ENCODE data around the gene TACR1.
"Not testable (repeated sequence)": the region's sequence is repeated elsewhere in the genome, so short reads cannot be mapped to it uniquely, and the experiment has no call there.

Gene TACR1

DNA sequence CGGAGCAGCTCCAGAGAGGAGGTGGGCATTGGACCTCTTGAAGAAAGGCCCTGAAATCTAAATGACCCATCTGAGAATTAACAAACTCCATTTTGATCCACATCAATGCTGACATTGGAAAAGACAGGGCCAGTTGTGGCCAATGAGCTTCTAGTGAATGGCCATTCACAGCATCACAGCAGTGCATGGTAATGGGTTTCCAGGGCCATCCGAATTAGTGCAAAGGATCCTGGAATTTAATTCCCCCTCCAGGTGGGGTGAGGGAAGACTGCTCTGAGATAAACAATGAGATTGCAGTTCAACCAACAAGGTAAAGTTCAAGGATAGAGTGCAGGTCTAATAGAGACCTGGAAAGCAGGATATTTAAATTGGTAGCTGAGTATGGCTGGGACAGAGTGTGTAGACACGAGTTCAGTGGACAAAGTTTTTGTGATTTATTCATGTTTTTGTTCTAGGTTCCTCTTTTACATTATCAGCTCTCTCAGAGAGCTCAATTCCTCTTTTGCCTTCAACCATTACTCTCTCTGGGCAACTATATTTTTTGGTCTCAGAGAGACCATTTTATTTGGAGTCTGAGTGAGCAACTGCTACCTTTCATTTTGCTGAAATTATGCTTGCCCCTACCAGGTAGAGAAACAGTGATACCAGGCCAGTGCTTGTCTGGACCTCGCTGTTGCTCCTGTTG lies 5.0 kb downstream of the TACR1 start:
- DNase-seq: no peak

DNA sequence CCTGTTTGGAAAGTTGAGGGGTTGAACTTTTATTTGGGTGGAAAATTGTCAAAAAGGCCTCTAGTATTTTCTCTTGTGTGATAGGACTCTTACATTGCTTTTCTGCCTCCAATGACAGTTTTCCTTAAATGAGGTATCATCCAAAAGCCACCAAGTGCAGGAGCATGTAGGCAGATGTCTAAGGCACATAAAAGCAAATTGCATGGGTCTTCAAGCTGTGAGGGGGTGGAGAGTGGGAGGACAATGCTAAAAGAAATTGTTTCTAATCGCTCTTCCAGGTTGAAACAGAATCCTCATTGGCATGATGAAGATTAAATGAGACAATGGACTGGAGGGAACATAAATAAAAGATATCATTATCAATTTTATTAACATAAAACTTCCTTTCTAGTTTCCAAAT lies 6.8 kb downstream of the TACR1 start:
- no peak for DNase-seq

DNA sequence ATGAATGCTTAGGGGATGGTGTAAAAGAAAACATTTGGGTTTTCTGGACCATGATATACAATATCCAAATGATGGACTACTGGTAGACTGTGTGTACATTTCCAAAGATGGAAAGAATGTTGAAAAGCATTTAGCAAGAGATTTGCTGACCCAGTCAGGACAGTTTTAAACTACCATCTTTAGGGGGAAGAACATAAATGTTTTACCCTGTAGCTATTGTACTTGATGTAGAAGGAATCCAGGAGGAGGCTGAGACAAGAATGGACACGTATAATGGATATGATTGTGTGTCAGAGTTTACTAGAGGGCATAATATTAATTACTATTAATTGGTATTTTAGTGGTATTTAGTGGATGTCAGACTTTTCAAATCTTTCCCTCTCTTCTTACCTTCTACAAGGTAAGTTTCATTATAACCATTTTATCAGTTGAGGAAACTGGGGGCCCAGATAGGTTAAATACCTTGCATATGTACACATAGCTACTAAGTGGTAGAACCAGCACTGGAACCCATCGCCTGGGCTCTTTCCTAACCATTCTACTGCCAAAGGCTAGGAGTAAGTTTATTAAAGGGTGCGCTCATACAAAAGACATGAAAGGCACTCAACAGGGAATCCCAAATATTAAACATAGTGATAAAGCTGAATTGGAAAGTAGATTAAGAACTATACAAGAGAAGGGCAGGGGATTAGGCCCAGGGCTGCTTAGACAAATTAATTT lies 8.9 kb downstream of the TACR1 start:
- DNase-seq: no peak

DNA sequence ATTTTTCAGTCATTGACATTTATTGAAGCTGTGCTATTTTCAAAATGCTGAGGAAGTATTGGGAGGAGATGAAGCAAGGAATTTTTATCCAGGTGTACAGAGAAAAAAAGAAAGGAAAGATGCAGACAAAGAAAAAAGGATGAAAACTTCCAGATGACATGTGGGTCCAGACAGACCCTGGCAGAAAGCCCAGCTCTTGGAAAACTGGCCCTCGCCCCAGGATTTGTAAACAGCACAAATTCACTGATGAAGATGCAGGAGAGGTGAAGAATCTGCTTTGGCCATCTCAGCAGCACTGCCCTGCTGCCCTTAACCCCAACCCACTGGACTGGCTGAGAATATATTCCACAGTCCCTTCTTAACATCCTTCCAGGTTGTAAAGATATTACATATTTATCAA lies 12.5 kb downstream of the TACR1 start:
- no peak for DNase-seq

DNA sequence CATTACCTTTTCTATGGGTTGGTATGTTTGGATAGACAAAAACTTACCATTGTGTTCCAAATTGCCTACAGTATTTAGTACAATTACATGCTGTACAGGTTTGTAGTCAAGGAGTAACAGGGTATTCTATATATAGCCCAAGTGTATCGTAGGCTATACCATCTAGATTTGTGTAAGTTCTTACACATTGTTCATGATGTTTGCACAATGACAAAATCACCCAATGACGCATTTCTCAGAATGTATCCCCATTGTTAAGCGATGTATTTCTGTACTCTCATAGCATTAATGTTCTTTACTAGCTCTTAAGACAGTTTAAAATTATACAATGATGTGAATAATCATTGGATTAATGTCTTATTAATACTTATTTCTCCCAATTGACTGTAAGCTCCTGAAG lies 16.7 kb downstream of the TACR1 start:
- DNase-seq: no peak

DNA sequence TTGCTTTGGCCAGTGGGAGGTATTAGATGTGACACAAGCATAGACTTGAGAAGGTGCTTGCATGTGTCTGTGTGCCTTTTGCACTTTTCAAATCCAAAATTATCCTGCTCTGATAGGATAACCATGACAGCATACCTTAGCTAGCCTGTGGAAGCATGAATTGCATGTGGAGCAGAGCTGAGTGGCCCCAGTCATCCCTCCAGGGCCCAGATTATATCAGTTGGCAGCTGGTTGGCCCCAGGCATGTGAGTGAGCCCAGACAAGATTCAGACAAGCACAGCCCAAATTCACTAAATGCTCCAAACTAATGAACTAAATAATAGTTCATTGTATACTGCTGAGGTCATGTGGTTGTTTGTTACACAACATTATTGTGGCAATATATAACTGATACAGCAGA lies 18.8 kb downstream of the TACR1 start:
- DNase-seq: no peak

DNA sequence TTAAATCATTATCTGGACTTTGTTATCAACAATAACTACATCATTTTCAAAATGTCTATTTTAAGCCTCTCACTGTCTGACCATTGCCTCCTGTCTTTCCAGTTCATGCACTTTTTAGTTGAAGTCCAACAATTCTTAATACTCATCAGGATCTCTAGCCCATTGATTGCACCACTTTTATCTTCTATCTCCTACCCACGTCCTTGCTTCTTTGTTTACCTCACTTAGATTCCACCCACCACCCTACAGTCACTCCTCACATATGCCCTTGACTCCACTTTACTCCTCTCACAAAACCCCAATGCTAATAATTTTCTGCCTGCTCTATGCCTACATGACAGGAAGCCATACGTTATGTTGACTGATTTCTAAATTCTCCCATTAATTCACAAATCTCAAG lies 21.9 kb downstream of the TACR1 start:
- no peak for DNase-seq

DNA sequence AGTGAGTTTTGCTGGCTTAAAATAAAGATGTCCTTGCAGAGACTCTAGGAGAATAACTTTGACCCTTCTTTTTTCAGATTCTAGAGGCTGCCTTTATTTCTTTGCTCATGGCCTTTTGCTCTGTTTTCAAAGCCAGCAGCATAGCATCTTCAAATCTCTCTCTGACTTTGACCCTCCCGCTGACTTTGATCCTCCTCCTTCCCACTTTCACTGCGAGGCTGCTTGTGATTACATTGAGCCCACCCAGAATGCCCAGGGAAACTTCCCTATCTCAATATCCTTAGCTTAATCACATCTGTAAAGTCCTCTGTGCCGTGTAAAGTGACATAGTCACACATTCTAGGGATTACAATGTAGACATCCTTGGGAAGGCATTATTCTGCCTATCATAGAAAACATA lies 23.9 kb downstream of the TACR1 start:
- no peak for DNase-seq

DNA sequence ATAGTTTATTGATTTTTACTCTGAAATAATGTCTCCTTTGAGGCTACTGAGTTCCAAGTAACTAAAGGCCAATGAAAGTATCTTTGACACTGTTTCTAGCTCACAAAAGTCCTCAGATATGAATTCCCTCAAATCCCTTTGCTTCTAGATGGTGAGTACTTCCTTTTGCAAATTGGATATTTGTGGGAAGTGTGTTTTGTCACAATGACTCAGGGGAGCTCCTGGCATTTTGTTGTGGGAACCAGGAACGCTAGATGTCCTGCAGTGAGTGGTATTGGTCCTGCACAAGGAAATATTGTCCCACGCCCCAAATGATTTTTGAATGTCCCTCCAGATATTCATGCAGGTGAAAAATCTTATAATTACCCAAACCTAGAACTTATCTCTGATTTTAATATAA lies 24.3 kb downstream of the TACR1 start:
- DNase-seq: no peak

DNA sequence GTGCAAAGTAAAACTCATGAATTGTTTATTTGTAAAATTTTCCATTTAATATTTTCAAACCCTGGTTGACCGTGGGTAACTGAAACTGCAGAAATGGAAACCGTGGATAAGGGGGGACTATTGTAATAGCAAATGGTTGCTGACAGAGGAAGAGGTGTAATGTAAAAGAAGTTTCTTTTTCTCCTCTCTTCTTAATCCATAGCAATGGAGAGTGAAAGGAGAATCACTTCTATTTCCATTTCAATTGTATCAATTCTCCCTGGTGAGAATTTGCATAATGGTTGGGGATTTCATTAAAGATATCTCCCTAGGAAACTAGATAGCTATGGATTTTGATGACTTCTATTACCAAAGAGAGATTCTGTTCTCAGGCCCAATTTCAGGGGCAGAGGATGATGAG lies 24.8 kb downstream of the TACR1 start:
- DNase-seq: no peak

DNA sequence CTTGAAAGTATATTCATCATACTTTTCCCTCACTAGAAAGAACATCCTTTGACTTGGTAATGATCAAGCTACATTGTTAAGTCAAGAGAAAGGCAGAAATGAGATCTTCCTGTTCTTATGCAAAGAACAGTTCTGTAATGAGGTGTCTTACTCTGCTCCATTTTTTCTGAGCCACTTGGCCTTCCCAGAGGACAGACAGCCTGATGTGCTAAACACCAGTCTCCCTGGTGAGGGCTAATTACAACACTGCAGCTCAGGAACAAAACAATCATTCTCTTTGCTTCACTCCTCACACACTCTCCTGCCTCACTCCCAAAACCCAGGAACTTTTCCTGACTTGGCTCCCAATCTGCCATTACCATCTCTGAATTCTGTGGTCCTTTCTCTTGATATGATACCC lies 25.6 kb downstream of the TACR1 start:
- DNase-seq: no peak

DNA sequence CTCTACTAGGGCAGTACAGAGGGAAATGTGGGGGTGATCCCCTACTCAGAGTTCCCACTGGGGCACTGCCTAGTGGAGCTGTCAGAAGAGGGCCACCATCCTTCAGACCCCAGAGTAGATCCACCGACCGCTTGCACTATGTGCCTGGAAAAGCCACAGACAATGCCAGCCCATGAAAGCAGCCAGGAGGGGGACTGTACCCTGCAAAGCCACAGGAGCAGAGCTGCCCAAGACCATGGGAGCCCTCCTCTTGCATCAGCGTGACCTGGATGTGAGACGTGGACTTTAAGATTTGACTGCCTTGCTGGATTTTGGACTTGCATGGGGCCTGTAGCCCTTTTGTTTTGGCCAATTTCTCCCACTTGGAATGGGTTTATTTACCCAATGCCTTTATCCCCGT lies 27.9 kb downstream of the TACR1 start:
- not testable (repeated sequence) for DNase-seq

DNA sequence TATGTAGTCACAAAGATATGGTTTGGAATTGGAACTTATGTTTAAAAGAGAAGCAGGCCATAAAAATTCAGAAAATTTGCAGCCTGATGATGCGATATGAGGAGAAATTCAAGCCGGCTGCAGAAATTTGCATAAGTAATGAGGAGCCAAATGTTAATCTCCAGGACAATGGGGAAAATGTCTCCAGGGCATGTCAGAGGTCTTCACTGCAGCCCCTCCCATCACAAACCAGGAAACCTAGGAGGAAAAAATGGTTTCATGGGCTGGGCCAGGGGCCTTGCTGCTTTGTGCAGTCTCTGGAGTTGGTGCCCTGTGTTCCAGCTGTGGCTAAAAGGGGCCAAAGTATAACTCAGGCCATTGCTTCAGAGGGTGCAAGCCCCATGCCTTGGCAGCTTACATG lies 28.4 kb downstream of the TACR1 start:
- no peak for DNase-seq

DNA sequence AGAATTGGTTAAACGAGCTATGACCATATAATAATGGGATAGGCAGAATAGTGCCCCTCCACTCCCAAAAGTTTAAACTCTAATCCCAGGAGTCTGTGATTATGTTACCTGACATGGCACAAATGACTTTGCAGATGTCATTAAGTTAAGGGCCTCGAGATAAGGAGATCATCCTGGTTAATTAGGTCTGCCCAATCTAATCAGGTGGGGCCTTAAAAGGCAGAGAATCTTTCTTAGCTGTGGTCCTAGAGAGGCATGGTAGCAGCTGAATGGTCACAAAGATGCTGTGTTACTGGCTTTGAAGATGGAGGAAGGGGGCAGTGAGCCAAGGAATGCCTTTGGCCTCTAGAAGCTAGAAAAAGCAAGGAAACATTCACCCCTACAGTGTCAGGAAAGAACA lies 31.1 kb downstream of the TACR1 start:
- no peak for DNase-seq

DNA sequence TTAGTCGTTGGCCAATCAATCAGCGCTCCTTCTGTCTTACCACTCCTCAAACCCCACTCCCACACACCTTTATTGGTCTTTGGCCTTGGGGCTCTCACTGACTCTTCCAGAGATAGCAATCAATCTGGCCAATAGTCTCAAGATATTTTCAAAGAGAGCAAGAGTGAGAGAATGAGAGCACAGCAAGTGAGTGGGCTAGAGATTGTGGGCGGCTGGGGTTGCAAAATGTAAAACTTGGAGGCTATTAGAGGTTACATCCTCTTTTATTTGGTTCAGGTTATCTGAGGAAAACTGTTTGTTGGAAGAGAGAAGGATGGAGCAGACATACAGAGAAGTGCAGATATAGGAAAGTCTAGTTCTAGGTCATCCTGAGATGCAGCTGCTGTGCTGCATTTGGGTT lies 32.8 kb downstream of the TACR1 start:
- no peak for DNase-seq

DNA sequence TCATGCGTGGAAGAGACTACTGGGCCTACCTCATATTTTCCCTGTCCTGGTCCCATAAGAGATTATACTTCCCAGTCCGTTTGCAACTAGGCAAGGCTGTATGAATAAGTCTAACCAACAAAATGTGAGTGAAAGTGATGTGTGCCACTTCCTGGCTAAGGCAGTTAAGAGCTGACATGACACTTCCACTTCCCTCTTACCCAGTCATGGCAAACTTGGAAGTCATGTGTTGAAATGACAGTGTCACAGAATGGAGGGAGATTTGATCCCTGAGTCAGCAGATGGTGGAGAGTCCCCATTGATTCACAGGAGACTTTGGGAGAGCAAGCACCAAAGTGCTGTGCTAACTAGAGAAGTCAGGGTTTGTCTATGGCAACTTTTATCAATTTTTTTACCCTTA lies 36.4 kb downstream of the TACR1 start:
- DNase-seq: no peak

DNA sequence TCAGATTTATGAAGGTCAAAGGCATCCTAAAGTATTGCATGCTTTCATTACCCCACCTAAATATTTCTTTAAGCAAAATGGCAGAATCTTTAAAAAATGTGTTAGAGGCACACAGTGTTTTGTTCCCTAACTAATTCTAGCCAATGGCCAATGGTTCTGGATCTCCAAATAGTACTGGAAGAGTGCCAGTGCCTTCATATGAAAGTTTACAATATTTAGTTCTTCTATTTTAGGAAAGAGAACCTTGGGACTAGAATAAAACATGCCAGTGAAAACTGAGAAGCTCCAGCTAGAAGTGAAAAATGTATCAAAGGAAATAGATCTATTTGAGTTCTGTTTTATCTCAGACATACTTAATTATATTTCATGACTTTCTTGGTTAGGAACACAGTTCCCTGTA lies 37.1 kb downstream of the TACR1 start:
- no peak for DNase-seq

DNA sequence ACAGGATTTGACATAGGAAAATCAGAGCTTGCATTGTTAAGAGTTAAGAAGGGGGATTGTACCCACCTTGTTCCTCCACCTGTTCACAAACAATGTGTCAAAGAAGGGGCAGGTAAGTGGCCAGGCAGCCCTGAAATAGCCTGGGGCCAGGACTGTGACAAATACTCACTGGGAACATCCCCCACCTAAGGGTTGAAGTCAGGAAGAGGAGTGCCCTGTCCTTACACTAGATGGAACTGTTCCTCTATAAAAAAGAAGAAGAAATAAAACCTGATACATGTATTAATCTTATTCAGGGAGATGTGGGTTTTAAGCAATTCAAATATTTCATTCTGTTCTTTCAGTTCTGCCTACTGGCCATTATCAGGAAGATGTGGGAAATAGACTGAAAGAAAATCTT lies 41.9 kb downstream of the TACR1 start:
- no peak for DNase-seq

DNA sequence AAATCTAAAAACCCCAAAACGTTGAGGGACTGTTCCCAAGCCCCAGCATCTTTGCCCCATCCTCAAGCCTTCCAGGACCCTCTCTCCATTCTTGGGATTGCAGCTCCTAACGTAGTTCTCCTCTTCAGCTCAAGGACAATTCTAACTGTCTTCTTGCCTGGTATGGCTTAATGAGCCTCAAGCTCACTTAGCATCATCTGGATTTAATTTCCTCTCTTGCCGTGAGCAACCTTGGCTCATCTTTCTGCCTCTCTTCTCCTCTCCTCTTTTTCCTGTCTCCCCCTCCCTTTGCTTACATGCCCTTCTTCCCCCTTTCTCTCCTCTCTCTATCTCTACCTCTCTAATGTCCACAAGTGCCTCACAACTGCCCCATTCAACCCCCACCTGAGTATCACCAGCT lies 44.2 kb downstream of the TACR1 start:
- DNase-seq: no peak

DNA sequence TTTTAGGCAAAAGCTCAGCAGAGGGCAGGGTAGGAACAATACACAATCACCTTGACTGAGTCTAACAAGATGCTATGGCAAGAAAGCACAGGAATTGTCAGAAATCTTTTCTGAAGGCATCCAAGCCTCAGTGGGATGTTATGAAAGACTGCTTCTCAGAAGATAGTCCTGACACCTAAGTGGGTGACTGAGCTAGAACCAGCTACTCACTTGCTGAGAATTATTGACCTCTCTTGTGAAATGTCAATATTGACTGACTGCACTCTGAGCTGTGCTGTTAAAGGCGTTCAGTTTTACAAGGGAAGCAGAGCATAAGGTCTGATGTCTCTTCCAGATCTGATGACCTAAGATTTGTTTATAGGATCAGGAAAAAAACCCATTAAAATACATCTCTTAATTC lies 46.1 kb downstream of the TACR1 start:
- no peak for DNase-seq

DNA sequence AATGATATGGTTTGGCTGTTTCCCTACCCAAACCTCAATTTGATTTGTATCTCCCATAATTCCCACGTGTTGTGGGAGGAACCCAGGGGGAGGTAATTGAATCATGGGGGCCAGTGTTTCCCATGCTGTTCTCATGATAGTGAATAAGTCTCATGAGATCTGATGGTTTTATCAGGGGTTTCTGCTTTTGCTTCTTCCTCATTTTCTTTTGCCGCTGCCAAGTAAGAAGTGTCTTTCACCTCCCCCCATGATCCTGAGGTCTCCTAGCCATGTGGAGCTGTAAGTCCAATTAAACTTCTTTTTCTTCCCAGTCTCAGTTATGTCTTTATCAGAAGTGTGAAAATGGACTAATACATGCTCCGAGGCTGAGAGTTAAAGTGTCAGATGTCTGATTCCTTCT lies 47.1 kb downstream of the TACR1 start:
- DNase-seq: not testable (repeated sequence)

DNA sequence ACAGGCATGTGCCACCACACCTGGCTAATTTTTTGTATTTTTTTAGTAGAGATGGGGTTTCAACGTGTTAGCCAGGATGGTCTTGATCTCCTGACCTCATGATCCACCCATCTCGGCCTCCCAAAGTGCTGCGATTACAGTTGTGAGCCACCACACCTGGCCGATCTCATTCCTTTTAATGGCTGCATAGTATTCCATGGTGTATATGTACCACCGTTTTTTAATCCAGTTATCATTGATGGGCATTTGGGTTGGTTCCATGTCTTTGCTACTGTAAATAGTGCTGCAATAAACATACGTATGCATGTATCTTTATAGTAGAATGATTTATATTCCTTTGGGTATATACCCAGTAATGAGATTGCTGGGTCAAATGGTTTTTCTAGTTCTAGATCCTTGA lies 51.4 kb downstream of the TACR1 start:
- not testable (repeated sequence) for DNase-seq

DNA sequence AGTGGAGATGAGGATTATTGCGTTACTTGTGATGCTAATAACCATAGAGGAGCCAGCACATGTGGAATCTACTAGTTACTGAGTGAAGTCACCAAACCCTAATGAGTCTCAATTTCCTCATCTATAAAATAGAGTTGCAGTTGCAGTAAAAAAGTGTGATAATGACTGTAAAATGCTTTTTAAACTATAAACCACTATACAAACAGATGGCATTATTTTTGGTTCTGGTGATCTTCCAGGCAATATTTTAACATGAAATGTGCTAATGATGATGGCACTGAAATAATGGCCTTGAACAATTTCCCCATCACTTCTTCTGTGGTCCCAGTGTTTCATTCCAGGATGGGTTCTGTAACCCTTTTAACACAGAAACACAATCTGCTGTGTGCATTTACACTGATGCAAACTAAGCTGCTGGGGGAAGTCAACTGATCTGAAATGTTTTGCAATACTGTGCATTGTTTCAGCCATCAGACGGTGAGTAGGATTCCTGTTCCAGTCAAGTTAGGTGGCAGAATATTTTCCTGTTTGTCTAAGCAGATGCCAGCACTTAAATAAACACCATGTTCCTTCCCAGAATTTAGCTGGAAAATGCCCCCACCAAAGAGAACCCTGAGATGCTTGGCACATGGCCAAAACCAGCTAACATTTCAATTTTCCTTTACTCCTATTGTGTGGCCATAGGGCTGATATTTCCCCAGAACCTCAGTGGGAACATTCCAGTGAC lies 52.6 kb downstream of the TACR1 start:
- DNase-seq: no peak

DNA sequence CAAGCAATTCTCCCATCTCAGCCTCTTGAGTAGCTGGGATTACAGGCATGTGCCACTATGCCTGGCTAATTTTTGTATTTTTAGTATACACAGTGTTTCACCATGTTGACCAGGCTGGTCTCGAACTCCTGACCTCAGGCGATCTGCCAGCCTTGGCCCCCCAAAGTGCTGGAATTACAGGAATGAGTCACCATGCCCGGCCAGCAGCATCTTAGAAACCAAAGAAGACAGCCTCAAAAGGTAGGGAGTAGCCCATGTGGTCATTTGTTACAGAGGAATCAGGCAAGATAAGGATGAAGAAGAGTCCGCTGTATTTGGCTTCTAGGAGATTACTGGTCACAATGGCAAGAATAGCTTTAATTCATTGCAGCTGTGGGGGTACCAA lies 53.1 kb downstream of the TACR1 start:
- DNase-seq: not testable (repeated sequence)
